ENCODE measurements around the gene ERGIC1.

GRCh38 chr5:172907657-172908056 lies 73.6 kb downstream of the ERGIC1 start:
- TF ChIP-seq CTCF (conservative IDR thresholded peaks at IDR 0.05; ENCODE audit: low read length): no peak
- no peak for TF ChIP-seq EZH2phosphoT487 (IDR thresholded peaks at IDR 0.05; ENCODE audit: borderline replicate concordance)
